Activated T-cell treated with anti-CD3 and anti-CD28 coated beads, Interleukin-2, amount 50 U/mL, for 1 hour (primary cell): ENCODE measurements around the gene CD2AP.
"Not testable (repeated sequence)": the region's sequence is repeated elsewhere in the genome, so short reads cannot be mapped to it uniquely, and the experiment has no call there.

Source experiments
- DNase-seq: peaks from one replicate; pipeline ENCODE4 v3.0.0-alpha.2; 2020

The CD2AP gene

DNA sequence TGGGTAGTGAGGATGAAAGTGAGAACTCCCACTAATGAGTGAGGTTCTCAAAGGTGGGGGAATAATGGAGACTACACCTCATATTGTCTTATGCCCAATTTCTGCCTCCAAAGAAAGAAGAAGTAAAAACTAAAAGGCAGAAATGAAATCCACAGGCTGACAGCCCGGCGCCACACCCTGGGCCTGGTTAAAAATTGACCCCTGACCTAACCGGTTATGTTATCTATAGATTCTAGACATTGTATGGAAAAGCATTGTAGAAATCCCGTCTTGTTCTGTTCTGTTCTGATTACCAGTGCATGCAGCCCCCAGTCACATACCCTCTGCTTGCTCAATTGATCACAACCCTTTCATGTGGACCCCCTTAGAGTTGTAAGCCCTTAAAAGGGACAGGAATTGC lies 170.0 kb downstream of the CD2AP start:
- DNase-seq, result not testable (repeated sequence)

GRCh38 chr6:47648031-47648430 lies 170.4 kb downstream of the CD2AP start:
- no peak for DNase-seq

DNA sequence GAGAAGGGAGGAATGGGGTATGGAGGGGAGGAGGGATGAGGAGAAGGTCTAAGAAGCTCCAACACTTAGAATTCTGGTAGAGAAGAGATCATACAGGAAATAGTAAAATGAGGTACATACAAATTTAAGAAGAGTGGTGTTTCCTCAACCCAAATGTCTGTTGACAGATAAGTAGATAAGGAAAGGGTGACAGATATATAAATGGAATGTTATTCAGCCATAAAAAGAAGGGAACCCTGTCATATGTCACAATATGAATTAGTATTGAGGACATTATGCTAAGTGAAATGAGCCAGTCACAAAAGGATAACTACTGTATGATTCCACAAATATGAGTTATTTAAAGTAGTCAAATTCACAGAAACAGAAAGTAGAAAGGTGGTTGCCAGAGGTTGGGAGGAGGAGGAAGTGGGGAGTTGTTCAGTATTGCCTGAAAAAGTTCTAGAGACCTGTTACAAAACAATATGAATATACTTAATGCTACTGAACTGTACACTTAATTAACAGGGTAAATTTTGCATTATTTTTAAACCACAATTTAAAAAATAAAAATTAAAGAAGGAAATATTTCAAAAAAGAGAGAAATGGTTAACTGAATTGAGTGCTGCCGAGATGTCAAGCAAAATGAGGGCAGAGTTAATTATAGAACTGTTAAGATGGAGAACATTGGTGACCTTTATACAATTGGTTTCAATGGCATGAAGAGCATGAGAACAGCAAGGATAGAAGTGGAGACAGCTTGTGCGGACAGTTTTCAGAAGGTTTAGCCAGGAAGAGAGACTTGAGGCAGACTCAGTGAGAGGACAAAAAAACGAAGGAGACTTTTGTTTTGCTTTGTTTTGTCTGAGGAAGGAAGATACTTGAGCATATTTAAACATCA lies 173.2 kb downstream of the CD2AP start:
- DNase-seq, result no peak

- no peak for DNase-seq
Observed at GRCh38 chr6:47651505-47651944, 173.9 kb downstream of the CD2AP start.

DNA sequence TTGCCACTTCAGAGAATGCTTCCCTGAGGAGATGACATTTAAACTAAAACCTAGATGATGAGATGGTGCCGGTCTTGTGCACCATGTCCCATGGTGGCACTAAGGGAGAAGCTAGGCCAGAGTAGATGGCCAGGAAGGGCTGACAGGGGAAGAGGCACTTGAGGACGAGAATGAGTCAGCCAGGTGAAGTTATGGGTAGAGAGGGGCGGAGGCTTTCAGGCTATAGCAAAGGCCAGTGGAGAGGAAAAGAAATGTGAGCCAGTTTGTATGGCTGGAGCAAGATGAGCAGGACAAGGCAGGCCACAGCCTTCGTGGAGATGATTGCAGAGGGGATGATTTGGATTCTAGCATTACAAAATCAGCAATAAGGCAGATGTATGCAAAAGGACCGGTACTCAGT lies 176.1 kb downstream of the CD2AP start:
- no peak for DNase-seq

GRCh38 chr6:47654255-47654654 lies 176.7 kb downstream of the CD2AP start:
- DNase-seq, result no peak

GRCh38 chr6:47655719-47656595 lies 178.4 kb downstream of the CD2AP start:
- DNase-seq, result no peak

- DNase-seq, result no peak
Observed at GRCh38 chr6:47661960-47662359, 184.4 kb downstream of the CD2AP start.

- DNase-seq, result no peak
Observed at GRCh38 chr6:47663462-47664216, 186.1 kb downstream of the CD2AP start.

GRCh38 chr6:47665112-47665511 lies 187.5 kb downstream of the CD2AP start:
- no peak for DNase-seq

DNA sequence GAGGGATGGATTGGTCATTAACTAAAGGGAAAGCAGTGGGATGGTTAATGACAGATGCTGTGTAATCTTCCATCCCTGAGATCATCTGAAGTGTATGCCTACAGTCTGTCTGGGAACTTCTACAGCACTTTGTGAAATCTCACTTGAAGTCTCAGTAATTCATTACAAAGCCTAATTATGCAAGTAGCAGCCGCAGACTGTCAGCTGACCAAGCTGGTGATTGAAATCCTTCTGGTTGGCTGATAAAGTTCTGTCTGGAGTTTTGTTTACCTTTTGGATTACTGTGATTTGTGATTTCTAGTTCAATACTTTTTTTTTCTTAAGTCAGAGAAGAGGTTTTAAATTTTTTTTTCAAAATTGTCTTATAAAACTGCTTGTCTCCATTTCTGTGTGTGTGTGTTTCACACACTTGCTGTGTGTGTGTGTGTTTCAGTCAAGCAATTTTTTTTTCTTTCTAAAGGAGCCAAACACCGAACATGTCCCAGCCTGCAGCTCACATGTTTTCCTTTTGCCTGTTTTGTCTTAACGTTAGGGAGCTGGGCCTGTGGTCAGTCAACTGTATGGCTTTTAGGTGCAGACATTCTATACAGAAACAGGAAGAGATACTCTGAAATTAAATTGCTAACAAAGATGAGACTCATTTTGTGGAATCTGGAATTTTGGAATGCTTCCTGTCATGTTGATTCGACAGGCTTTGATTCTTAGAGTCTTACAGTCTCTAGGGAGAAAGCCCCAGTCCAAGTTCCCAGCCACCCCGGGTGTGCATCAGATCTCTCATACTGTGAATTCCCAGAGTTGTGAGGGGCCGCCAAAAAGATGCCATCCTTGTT lies 192.3 kb downstream of the CD2AP start:
- DNase-seq, result no peak

DNA sequence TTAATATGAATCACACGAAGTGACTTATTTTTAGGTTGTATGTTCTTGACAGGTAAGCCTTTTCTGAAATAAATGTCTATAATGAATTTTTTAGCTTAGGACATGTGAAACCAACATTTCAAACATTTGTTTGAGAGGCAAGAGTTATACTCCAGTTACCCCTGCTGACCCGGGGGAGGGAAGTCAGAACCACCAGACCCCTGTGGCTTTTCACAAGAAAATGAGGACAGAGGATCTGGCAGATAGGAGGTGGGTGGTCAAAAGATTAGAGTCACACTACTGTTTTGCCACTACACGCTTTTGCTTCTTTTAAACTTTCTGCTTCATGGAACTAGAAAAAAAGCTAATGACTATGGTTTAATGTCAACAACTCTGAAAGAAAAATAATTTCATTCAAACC lies 193.3 kb downstream of the CD2AP start:
- no peak for DNase-seq

GRCh38 chr6:47671777-47672176 lies 194.2 kb downstream of the CD2AP start:
- no peak for DNase-seq

DNA sequence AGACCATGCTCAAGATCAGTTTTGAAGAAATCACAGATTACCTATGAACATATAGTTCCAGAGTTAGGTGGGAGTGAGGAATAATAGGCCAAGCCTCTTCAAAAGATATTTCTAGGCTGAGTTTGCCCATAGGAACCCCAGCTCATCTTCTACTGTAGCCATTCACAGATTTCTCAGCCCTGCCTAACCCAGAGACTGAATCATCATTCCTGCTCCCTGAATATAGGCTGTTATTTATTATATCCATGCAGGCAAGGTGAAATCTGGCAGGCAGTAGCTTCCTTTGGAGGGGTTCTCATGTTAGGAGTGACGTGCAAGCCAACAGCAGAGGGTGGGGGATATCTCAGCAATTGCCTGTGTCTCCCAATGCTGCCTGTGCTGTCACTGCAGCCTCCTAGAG lies 195.2 kb downstream of the CD2AP start:
- no peak for DNase-seq

DNA sequence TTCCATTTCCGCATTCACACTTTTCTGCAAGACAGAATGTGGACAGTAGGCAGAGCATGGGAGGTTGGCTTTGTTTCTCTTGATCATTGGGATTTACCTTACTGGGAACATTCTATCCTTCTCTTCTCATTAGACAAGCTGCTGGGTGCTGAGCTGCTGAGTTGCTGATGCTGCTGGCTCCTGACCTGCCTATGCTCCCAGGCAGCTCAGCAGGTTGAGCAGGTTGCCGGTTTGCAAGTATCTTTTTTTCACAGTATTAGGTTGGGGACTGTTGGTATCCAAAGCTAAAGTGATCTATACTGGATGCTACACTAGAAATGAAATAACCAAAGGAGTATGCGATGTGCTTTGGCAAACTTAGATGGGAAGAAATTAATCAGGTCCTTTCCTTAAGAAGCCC lies 197.1 kb downstream of the CD2AP start:
- no peak for DNase-seq
